Activated T-cell treated with anti-CD3 and anti-CD28 coated beads for 48 hours (primary cell): Measurements from ENCODE around the gene RASGRP2.

Source experiments
- DNase-seq: peaks from one replicate; pipeline ENCODE4 v3.0.0-alpha.2; 2020; ENCODE audit warnings: low read depth

Gene RASGRP2

GRCh38 chr11:64770120-64770519 is 26.2 kb upstream of the RASGRP2 start:
- no peak for DNase-seq

GRCh38 chr11:64769283-64769682 is 25.3 kb upstream of the RASGRP2 start:
- no peak for DNase-seq

- DNase-seq: no peak
Measured at GRCh38 chr11:64768300-64768694, 24.4 kb upstream of the RASGRP2 start.

- no peak for DNase-seq
Measured at GRCh38 chr11:64767344-64768299, 23.7 kb upstream of the RASGRP2 start.

DNA sequence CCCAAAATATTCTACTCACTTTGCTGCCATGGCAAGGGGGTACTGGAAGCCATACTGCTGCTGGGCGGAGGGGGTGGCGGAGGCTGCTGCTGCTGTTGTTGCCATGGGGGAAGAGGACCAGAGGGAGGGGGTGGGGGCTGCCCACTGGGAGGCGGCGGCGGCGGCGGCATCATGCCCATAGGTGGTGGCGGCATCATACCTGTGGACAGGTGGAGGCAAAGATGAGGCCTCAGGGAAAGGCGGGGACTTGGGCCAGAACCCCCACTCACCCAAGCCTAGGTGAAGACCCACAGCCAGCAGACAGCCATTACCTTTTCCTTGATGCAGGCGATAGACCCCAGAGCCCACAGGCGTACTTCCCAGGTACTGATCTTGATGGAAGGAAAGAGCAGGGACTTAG is 22.9 kb upstream of the RASGRP2 start:
- DNase-seq: no peak

GRCh38 chr11:64765851-64766665 is 22.1 kb upstream of the RASGRP2 start:
- no peak for DNase-seq

DNA sequence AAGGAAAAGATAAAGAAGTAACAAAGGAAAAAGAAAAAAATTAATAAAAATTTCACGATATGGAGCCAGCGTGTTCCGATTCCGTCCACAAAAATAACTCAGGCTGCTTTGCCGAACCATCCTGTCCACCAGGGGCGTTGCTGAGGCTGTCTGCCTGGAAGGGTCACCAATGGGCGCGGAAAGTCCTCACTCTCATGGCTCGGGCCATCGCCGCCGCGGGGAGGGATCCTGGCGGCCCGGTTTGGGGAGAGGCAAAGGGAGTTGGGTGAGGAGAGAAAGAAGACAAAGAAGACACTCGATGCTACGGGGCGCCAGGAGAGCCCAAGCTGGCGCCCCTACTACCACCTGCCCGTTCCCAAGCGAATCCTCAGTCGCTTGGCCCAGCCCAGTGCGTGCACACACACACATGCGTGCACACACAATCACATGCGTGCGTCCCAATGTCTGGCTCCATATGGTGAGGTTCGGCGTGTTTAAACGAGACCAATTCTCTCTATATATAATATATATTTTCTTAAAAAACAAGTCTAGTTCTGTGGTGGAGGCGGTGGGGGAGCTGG is 21.4 kb upstream of the RASGRP2 start:
- no peak for DNase-seq

DNA sequence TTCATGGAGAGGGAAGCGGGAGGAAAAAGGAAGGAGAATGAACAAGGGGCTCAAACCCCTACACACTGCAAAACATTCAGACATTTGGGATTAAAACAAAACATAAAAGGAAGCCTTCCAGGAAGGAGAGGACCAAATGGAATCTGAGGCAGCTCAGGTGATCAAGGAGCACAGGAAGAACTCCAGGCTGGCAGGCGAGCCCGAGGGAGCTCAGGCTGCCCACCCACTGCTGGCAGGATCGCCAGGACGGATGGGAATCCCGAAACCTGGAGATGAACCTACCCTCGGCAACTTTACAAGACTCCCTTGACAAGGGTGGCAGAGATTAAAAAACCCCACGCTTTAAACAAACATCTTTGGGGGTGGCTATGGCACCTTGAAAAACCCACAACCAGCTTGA is 20.8 kb upstream of the RASGRP2 start:
- DNase-seq: no peak

GRCh38 chr11:64764040-64764611 is 20.2 kb upstream of the RASGRP2 start:
- no peak for DNase-seq

GRCh38 chr11:64763526-64764039 is 19.6 kb upstream of the RASGRP2 start:
- DNase-seq: no peak

DNA sequence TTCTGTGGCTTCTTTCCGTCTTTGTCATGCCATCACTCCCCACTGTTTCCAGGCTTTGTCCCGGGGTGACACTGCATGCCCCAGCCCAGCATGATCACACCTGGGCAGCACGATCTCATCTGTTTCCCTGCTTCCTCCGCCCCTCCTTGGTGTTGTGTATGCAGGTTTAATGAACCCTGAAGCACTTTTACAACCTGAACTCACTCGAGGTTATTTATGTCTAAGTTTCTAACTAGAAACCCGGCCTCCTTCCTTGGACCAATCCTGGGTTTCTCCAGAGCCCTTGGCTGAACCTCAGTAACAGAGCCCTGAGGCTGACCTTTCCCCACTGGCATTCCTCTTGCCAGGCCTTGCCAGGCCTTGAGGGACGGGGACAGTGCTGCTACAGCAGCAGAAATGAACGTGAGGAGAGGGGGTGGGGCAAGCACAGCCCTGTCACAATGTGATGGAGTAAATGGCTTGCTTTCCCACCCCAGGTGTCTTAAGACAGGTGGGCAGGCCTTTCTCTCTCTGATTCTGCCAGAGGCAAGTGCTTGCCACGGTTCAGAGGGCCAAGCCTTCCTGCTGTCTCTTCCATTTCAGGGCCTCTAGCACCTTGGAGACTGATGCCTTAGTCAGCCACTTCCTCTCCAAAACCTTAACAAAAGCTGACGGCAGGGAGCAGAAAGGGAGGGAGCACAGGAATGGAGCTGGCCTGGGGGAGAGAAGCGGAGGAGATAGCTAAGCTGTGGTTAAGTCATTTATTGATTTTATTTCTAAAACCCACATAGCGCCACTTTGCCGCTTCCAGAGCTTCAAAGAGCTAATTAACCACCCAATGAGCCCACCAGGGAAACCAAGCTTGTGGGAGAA is 19.0 kb upstream of the RASGRP2 start:
- no peak for DNase-seq

- DNase-seq: no peak
Measured at GRCh38 chr11:64762277-64762673, 18.3 kb upstream of the RASGRP2 start.

- no peak for DNase-seq
Measured at GRCh38 chr11:64760759-64761420, 16.9 kb upstream of the RASGRP2 start.

- DNase-seq: no peak
Measured at GRCh38 chr11:64759722-64760719, 16.1 kb upstream of the RASGRP2 start, which contains the start of gene PYGM. Gene PYGM (minus strand): TSS chr11:64759974. CDS start chr11:64759898, 76 bp downstream.

DNA sequence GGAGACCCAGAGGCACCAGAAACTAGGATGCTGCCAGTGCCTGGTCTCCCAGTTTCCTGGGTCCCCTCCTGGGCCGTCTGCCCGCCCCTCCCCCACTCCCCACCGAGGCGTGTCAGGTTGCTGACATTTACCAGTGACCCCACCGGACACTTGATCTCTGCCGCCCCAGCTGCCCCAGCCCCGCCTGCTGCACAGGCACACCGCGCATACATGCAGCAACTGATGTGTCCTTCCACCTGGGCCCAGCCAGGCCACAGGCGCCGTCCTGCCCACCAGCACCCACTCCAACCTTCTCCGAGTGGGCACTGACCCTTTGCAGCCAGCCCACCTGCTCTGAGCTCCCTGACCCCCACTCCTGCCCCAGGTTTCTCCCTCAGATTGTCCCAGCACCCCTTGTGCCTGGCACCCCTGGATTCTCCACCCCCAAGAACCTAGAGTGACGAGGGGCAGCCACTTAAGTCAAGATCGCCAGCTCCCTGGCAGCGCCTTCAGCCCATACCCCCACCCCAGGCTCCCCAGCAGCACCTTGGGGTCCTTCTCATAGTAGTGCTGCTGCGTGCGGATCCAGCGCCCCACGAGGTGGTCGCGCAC is 15.3 kb upstream of the RASGRP2 start:
- no peak for DNase-seq

DNA sequence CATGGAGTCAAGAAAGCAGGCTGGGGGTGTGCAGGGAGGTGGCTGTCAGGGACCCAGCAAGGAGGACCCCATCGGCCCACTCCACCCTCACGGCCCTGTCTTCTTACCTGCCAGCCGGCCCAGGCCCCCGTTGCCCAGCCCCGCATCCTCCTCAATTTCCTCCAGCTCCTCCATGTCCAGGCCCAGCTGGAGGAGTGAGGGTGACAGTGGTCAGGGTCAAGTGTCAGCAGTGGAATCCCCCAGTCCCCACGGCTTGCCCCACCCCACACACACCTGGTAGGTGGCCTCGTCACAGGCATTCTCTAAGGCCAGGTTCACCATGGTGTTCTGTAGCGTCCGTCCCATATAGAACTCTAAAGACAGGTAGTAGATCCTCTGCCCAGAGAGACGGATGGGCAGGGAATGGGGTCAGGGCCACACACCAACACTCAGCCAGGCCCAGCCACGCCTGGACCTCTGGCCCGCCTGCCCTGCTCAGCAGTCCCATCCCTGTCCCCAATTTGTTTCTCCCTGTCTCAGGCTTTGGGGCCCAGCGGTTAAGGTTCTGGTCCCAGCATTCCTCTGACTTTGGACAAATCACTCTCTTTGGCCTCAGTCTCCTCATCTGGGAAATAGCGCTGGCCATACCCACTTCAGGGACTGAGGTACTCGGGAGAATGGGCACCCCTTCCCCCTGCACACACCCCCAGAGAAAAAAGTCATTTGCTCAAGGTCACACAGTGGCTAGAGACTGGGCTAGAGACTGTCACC is 14.6 kb upstream of the RASGRP2 start:
- no peak for DNase-seq

- no peak for DNase-seq
Measured at GRCh38 chr11:64757549-64758329, 13.8 kb upstream of the RASGRP2 start.
